Left ventricle myocardium inferior (tissue), 1 donor: ENCODE measurements around the gene SNAPC2. TPM values are rescaled to one million over a fixed set of nuclear protein-coding genes. Genes with fewer than 3 reads are reported as not detected.

Experiments
- DNase-seq: peaks from one replicate; pipeline ENCODE4 v3.0.0-alpha.2; 2020
- H3K27ac ChIP-seq: fragments of 200-600 bp; replicated peaks from 2 replicates; pipeline ENCODE4 v1.8.0; 2021
- H3K27me3 ChIP-seq: fragments of 200-600 bp; 2 replicates; pipeline ENCODE4 v1.8.0; 2021; ENCODE audit warnings: low read depth
- H3K36me3 ChIP-seq: fragments of 200-600 bp; 2 replicates; pipeline ENCODE4 v1.8.0; 2021
- H3K4me1 ChIP-seq: fragments of 200-600 bp; 2 replicates; pipeline ENCODE4 v1.8.0; 2021
- H3K4me3 ChIP-seq: fragments of 200-600 bp; 2 replicates; pipeline ENCODE4 v1.8.0; 2021; ENCODE audit warnings: mild to moderate bottlenecking, moderate library complexity
- H3K9me3 ChIP-seq: fragments of 200-600 bp; replicated peaks from 2 replicates; pipeline ENCODE4 v1.8.0; 2021
- intact Hi-C: fragments of 100-400 bp; cut with micrococcal nuclease; formaldehyde crosslinking; loops from one replicate; pipeline ENCODE4 v1.11.0; 2022
- total RNA-seq: library from RNA; stranded (reverse); fragmentation: NEBNext Ultra II Directional; extraction: Animal tissue kit (Norgen Biotek cat#: 25700); gene quantifications from one replicate; pipeline ENCODE4 v1.2.1, GENCODE V29; 2021
- TF ChIP-seq, protein P1 (sequence below): fragments of 200-600 bp; IDR thresholded peaks from 2 replicates; pipeline ENCODE4 v1.8.0; 2021; ENCODE audit warnings: antibody characterized with exemption, mild to moderate bottlenecking, borderline replicate concordance
- donor health status: DM: no; HTN: yes; CAD: no; lungs with severe emphysema.

The SNAPC2 gene
- total RNA-seq, 1 donor from 2014 or later: 9.8 TPM

DNA sequence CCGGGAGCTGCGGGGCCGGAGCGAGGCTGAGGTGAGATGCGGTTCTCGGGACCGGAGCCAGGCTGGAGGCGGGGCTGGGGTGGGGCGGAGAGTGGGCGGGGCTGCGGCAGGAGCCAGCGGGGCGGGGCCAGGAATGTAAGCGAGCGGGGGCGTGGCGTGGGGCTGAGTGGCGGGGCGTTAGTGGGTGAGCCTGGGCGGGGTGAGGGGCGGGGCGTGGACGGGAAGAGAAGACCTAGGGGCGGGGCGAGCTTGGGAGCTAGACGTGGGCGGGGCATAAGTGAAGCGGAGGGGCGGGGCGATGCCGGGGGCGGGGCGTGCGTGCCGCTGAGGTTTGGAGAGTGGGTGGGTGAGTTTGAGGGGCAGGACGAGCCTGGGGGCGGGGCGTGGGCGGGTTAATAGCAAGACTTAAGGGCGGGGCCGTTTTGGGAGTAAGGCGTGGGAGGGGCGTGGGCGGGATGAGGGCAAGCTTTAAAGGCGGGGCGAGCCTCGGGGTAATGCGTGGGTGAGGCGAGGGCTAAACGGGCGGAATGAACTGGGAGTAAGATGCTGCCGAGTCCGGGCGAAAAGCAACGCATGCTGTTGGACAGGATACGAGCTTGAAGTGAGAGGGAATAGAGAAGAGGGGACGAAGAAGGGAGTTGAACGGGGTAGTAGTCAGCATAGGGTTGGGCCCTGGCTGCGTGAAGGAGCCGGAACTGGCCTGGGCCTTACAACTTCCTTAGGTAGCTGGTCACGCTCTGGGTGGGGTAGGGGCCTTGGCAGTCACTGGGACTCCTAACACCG is 572 bp downstream of the SNAPC2 start:
- peak; percentile 100 for DNase-seq
- H3K27ac ChIP-seq: peak overlapping the region; percentile 94
- H3K4me1 ChIP-seq: peaks cover 75% of the 10 kb centered on the region
- intact Hi-C loops: no loop called here
- TF ChIP-seq, protein P1, sequence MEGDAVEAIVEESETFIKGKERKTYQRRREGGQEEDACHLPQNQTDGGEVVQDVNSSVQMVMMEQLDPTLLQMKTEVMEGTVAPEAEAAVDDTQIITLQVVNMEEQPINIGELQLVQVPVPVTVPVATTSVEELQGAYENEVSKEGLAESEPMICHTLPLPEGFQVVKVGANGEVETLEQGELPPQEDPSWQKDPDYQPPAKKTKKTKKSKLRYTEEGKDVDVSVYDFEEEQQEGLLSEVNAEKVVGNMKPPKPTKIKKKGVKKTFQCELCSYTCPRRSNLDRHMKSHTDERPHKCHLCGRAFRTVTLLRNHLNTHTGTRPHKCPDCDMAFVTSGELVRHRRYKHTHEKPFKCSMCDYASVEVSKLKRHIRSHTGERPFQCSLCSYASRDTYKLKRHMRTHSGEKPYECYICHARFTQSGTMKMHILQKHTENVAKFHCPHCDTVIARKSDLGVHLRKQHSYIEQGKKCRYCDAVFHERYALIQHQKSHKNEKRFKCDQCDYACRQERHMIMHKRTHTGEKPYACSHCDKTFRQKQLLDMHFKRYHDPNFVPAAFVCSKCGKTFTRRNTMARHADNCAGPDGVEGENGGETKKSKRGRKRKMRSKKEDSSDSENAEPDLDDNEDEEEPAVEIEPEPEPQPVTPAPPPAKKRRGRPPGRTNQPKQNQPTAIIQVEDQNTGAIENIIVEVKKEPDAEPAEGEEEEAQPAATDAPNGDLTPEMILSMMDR: no peak
- H3K27me3 ChIP-seq: peaks cover 38% of the 10 kb centered on the region
- H3K9me3 ChIP-seq: no peaks in the 10 kb centered on the region
- peaks cover 15% of the 10 kb centered on the region for H3K36me3 ChIP-seq
- peak overlapping the region; percentile 81 for H3K4me3 ChIP-seq

DNA sequence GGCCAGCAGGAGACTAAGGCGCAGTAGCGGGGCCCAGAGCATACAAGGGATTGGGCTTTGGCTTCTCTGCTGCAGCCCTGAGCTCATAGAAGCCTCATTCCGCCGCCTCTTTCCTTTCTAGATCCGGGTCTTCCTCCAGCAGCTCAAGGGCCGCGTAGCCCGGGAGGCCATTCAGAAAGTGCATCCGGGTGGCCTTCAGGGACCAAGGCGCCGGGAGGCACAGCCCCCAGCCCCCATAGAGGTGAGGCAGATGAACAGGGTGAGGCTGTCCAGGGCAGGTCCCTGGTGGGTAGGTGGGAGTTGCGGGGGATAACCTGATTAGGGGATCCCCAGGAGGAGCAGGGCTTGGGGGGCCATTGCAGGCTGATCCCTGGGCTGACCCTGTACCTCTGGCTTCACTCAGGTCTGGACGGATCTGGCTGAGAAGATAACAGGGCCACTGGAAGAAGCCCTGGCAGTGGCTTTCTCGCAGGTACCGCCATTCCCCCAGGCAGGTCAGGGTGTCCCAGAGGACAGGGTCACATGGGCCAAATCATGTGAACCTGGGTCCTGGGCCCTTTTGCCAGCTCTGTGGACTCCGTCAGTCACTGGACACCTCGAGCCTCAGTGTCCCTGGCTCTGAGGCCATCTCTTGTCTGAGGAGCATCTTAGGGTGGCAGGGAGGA is 1.3 kb downstream of the SNAPC2 start:
- Histone ChIP-seq H3K36me3 (peaks cover 15% of the 10 kb centered on the region), H3K27me3 (peaks cover 31% of the 10 kb centered on the region), H3K4me3 (peak overlapping the region; percentile 81), H3K27ac (peak overlapping the region; percentile 94), H3K9me3 (no peaks in the 10 kb centered on the region), H3K4me1 (peaks cover 71% of the 10 kb centered on the region)
- DNase-seq: no peak
- intact Hi-C loops: no loop called here
- TF ChIP-seq, protein P1: no peak

DNA sequence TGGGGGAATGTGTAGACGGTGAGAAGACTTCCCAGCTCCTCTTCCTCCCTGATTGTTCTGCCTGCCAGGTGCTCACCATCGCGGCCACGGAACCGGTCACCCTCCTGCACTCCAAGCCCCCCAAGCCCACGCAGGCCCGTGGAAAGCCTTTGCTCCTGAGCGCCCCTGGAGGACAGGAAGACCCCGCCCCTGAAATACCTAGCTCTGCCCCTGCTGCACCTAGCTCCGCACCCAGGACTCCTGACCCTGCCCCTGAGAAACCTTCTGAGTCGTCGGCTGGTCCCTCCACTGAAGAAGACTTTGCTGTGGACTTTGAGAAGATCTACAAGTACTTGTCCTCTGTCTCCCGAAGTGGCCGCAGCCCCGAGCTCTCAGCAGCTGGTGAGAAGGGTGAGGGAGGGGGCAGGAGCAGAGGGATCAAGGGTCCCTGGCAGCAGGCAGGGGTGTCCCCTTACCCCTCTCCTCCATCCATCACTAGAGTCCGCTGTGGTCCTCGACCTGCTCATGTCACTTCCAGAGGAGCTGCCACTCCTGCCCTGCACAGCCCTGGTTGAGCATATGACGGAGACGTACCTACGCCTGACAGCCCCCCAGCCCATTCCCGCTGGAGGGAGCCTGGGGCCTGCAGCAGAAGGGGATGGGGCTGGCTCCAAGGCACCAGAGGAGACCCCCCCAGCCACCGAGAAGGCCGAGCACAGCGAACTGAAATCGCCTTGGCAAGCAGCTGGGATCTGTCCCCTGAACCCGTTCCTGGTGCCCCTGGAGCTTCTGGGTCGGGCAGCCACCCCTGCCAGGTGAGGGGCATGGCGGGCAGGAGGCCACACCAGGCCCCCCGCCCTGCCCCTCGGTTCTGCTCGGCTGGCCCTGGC is 2.1 kb downstream of the SNAPC2 start:
- Histone ChIP-seq H3K27ac (no peak overlapping the region), H3K27me3 (peaks cover 24% of the 10 kb centered on the region), H3K36me3 (peaks cover 15% of the 10 kb centered on the region), H3K4me1 (peaks cover 71% of the 10 kb centered on the region), H3K4me3 (peak overlapping the region; percentile 81), H3K9me3 (no peaks in the 10 kb centered on the region)
- no peak for DNase-seq
- intact Hi-C loops: no loop called here
- TF ChIP-seq, protein P1: no peak

DNA sequence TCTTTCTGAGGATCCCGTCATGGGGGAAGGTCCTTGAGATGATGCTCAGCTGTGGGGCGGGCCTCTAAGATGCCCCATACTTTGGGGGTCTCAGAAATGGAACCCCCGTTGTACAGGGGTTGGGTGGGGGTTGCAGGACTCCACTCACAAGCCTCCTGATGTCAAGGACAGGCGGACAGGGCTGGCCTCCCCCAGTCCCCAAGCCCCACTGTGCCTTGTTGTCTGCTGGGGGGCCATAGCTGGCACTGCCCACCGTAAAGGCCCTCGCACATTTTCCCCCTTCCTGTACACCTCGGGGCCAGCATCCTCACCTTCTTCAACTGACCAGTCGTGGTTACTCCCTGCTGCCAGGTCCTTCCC is 2.7 kb downstream of the SNAPC2 start:
- H3K27ac ChIP-seq: no peak overlapping the region
- no peak for DNase-seq
- TF ChIP-seq, protein P1: no peak
- intact Hi-C loops: no loop called here
- peaks cover 15% of the 10 kb centered on the region for H3K36me3 ChIP-seq
- no peaks in the 10 kb centered on the region for H3K9me3 ChIP-seq
- H3K27me3 ChIP-seq: peaks cover 17% of the 10 kb centered on the region
- no peak overlapping the region for H3K4me3 ChIP-seq
- H3K4me1 ChIP-seq: peaks cover 71% of the 10 kb centered on the region
